ENCODE results near the gene MAGI2. TPM values are rescaled to one million over a fixed set of nuclear protein-coding genes. Genes with fewer than 3 reads are reported as not detected.

MAGI2 gene
- total and polyA plus RNA-seq, 2 donors from 2014 or later: 4.4 to 9.0 TPM

GRCh38 chr7:79434867-79435266 lies 18.6 kb downstream of the MAGI2 start:
- intact Hi-C loops (cut with DNase I): no loop called here

GRCh38 chr7:79434098-79434497 lies 19.4 kb downstream of the MAGI2 start:
- no peak for FAIRE-seq
- no peaks in the 10 kb centered on the region for H3K36me3 ChIP-seq (ENCODE audit: control insufficient read depth in 2 of 3, insufficient read depth in 3 of 3, low read length in 3 of 3)

More at GRCh38 chr7:79434867-79435266, 18.6 kb downstream of the MAGI2 start:
- Histone ChIP-seq H3K27ac (ENCODE audit: low read depth in 2 of 2, low read length in 2 of 2) (no peak overlapping the region), H3K9ac (ENCODE audit: low read length in 3 of 3) (no peak overlapping the region), H3K9me3 (ENCODE audit: control insufficient read depth in 2 of 3, insufficient read depth in 1 of 3, low read length in 3 of 3) (no peaks in the 10 kb centered on the region), H3K36me3 (ENCODE audit: control insufficient read depth in 2 of 3, insufficient read depth in 3 of 3, low read length in 3 of 3) (no peaks in the 10 kb centered on the region), H3K27me3 (ENCODE audit: control insufficient read depth, insufficient read depth, low read length) (no peaks in the 10 kb centered on the region), H3K4me1 (ENCODE audit: control insufficient read depth in 2 of 3, insufficient read depth in 2 of 3, low read depth in 1 of 3, low read length in 3 of 3) (no peaks in the 10 kb centered on the region), H3K4me3 (ENCODE audit: low read length in 3 of 3) (no peak overlapping the region)
- no peak for DNase-seq
- TF ChIP-seq CTCF (IDR thresholded peaks at IDR 0.05; ENCODE audit: borderline replicate concordance, extremely low read depth, insufficient read depth): no peak
- no peak for FAIRE-seq

DNA sequence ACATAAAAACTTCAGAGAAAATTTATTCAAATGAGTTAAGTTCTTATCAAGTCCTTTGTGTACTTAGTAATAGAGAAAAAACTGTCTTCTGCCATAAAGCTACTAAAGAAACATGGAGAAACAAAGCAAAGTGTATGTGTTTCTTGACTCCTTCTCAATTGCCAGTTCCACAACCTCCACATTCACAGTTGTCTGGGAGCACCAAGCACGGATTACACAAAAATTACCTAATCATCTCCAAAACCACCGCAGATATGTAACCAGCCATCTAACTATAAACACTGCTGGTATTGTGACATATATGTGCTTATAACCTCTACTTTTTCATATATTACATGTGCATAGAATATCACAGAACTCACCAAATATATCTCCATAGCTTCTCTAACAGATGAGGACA lies 23.1 kb downstream of the MAGI2 start:
- Histone ChIP-seq H3K9ac (ENCODE audit: low read length in 3 of 3) (no peak overlapping the region), H3K27ac (ENCODE audit: low read depth in 2 of 2, low read length in 2 of 2) (no peak overlapping the region), H3K4me3 (ENCODE audit: low read length in 3 of 3) (no peak overlapping the region), H3K9me3 (ENCODE audit: control insufficient read depth in 2 of 3, insufficient read depth in 1 of 3, low read length in 3 of 3) (no peaks in the 10 kb centered on the region), H3K27me3 (ENCODE audit: control insufficient read depth, insufficient read depth, low read length) (no peaks in the 10 kb centered on the region), H3K4me1 (ENCODE audit: control insufficient read depth in 2 of 3, insufficient read depth in 2 of 3, low read depth in 1 of 3, low read length in 3 of 3) (no peaks in the 10 kb centered on the region), H3K36me3 (ENCODE audit: control insufficient read depth in 2 of 3, insufficient read depth in 3 of 3, low read length in 3 of 3) (no peaks in the 10 kb centered on the region)
- FAIRE-seq (no peak), DNase-seq (no peak)
- intact Hi-C loops (cut with DNase I): no loop called here
- no peak for TF ChIP-seq CTCF (IDR thresholded peaks at IDR 0.05; ENCODE audit: borderline replicate concordance, extremely low read depth, insufficient read depth)

More at GRCh38 chr7:79434098-79434497, 19.4 kb downstream of the MAGI2 start:
- no peak for DNase-seq
- no peaks in the 10 kb centered on the region for H3K4me1 ChIP-seq (ENCODE audit: control insufficient read depth in 2 of 3, insufficient read depth in 2 of 3, low read depth in 1 of 3, low read length in 3 of 3)
- no peak overlapping the region for H3K4me3 ChIP-seq (ENCODE audit: low read length in 3 of 3)
- intact Hi-C loops (cut with DNase I): no loop called here
- no peak for TF ChIP-seq CTCF (IDR thresholded peaks at IDR 0.05; ENCODE audit: borderline replicate concordance, extremely low read depth, insufficient read depth)
- H3K9ac ChIP-seq (ENCODE audit: low read length in 3 of 3): no peak overlapping the region
- H3K9me3 ChIP-seq (ENCODE audit: control insufficient read depth in 2 of 3, insufficient read depth in 1 of 3, low read length in 3 of 3): no peaks in the 10 kb centered on the region
- no peak overlapping the region for H3K27ac ChIP-seq (ENCODE audit: low read depth in 2 of 2, low read length in 2 of 2)
- no peaks in the 10 kb centered on the region for H3K27me3 ChIP-seq (ENCODE audit: control insufficient read depth, insufficient read depth, low read length)

DNA sequence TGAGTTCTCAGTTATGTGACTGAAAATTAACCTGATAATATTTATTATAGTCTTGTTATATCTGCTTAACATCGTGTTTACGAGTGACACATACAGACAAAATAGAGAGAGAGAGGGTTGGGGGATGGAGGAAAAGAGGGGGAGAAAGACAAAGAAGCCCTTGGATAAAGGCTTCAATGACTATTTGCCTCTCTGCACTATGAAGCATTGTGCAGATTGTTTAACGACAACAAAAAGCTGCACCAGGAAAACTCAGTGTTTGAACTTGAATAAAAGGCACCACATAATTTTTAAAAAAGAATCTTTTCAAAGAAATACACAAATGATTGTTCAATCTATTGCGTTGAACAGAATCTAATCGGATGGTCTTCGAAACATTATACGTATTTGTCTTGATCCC lies 27.8 kb downstream of the MAGI2 start:
- FAIRE-seq (no peak), DNase-seq (no peak)
- H3K9ac ChIP-seq (ENCODE audit: low read length in 3 of 3): no peak overlapping the region
- intact Hi-C loops (cut with DNase I): no loop called here
- H3K4me1 ChIP-seq (ENCODE audit: control insufficient read depth in 2 of 3, insufficient read depth in 2 of 3, low read depth in 1 of 3, low read length in 3 of 3): no peaks in the 10 kb centered on the region
- H3K27me3 ChIP-seq (ENCODE audit: control insufficient read depth, insufficient read depth, low read length): no peaks in the 10 kb centered on the region
- TF ChIP-seq CTCF (IDR thresholded peaks at IDR 0.05; ENCODE audit: borderline replicate concordance, extremely low read depth, insufficient read depth): no peak
- H3K9me3 ChIP-seq (ENCODE audit: control insufficient read depth in 2 of 3, insufficient read depth in 1 of 3, low read length in 3 of 3): no peaks in the 10 kb centered on the region
- no peaks in the 10 kb centered on the region for H3K36me3 ChIP-seq (ENCODE audit: control insufficient read depth in 2 of 3, insufficient read depth in 3 of 3, low read length in 3 of 3)
- H3K27ac ChIP-seq (ENCODE audit: low read depth in 2 of 2, low read length in 2 of 2): no peak overlapping the region
- no peak overlapping the region for H3K4me3 ChIP-seq (ENCODE audit: low read length in 3 of 3)
